ENCODE data around the gene PRMT9. TPM values are rescaled to one million over a fixed set of nuclear protein-coding genes. Genes with fewer than 3 reads are reported as not detected.

The PRMT9 gene
- total and polyA plus RNA-seq, 2 of the 13 experiments (the other 11 are each of a cell fraction or from before 2014, with no cell fraction given), result 4.0 to 9.7 TPM

DNA sequence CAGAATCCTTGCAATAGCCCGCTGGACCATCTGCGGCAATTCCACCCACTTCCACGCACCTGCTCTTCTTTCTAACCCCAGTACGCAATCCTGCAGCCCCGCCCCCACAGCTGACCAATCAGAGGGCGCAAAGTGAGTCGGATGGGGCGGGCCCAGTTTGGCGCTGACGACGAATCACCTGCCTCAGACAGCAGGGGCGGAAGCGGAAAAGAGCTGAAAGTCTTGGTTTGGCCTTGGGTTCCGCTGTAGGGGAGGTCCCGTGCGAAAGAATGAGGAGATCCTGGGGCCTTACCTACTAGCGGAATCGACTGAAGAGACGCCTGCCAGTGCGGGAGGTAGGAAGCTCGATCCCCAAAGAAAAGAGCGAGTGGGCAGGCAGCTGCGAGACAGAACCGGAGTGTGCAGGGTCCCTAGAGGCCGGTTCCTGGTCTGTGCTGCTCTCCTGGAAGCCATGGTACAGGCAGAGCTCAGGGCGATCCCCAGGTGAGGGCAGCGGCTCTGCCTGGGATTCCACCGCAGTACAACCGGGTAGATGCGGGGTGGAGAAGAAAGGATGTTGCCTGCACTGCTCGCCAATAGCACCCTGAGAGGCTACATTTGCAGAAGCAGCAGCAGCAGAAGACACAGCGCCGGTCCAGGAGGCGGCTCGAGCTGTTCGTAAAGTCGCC, 66.7 kb downstream of the PRMT9 start, which contains the start of gene TMEM184C (continued):
- TF ChIP-seq, protein P1, sequence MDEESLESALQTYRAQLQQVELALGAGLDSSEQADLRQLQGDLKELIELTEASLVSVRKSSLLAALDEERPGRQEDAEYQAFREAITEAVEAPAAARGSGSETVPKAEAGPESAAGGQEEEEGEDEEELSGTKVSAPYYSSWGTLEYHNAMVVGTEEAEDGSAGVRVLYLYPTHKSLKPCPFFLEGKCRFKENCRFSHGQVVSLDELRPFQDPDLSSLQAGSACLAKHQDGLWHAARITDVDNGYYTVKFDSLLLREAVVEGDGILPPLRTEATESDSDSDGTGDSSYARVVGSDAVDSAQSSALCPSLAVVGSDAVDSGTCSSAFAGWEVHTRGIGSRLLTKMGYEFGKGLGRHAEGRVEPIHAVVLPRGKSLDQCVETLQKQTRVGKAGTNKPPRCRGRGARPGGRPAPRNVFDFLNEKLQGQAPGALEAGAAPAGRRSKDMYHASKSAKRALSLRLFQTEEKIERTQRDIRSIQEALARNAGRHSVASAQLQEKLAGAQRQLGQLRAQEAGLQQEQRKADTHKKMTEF (CRISPR knock-in tag; IDR thresholded peaks at IDR 0.05), result peak; percentile 80; the same call in 1 of the 2 replicates
- no peak for TF ChIP-seq ZFP36L1 (CRISPR knock-in tag; IDR thresholded peaks at IDR 0.05)
- TF ChIP-seq, protein P2, sequence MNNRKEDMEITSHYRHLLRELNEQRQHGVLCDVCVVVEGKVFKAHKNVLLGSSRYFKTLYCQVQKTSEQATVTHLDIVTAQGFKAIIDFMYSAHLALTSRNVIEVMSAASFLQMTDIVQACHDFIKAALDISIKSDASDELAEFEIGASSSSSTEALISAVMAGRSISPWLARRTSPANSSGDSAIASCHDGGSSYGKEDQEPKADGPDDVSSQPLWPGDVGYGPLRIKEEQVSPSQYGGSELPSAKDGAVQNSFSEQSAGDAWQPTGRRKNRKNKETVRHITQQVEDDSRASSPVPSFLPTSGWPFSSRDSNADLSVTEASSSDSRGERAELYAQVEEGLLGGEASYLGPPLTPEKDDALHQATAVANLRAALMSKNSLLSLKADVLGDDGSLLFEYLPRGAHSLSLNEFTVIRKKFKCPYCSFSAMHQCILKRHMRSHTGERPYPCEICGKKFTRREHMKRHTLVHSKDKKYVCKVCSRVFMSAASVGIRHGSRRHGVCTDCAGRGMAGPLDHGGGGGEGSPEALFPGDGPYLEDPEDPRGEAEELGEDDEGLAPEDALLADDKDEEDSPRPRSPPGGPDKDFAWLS (CRISPR knock-in tag; IDR thresholded peaks at IDR 0.05; ENCODE audit: borderline replicate concordance), result no peak
- no peak for TF ChIP-seq CCAR2 (optimal IDR thresholded peaks at IDR 0.05; ENCODE audit: low read depth, low read length)
- TF ChIP-seq, protein P3, sequence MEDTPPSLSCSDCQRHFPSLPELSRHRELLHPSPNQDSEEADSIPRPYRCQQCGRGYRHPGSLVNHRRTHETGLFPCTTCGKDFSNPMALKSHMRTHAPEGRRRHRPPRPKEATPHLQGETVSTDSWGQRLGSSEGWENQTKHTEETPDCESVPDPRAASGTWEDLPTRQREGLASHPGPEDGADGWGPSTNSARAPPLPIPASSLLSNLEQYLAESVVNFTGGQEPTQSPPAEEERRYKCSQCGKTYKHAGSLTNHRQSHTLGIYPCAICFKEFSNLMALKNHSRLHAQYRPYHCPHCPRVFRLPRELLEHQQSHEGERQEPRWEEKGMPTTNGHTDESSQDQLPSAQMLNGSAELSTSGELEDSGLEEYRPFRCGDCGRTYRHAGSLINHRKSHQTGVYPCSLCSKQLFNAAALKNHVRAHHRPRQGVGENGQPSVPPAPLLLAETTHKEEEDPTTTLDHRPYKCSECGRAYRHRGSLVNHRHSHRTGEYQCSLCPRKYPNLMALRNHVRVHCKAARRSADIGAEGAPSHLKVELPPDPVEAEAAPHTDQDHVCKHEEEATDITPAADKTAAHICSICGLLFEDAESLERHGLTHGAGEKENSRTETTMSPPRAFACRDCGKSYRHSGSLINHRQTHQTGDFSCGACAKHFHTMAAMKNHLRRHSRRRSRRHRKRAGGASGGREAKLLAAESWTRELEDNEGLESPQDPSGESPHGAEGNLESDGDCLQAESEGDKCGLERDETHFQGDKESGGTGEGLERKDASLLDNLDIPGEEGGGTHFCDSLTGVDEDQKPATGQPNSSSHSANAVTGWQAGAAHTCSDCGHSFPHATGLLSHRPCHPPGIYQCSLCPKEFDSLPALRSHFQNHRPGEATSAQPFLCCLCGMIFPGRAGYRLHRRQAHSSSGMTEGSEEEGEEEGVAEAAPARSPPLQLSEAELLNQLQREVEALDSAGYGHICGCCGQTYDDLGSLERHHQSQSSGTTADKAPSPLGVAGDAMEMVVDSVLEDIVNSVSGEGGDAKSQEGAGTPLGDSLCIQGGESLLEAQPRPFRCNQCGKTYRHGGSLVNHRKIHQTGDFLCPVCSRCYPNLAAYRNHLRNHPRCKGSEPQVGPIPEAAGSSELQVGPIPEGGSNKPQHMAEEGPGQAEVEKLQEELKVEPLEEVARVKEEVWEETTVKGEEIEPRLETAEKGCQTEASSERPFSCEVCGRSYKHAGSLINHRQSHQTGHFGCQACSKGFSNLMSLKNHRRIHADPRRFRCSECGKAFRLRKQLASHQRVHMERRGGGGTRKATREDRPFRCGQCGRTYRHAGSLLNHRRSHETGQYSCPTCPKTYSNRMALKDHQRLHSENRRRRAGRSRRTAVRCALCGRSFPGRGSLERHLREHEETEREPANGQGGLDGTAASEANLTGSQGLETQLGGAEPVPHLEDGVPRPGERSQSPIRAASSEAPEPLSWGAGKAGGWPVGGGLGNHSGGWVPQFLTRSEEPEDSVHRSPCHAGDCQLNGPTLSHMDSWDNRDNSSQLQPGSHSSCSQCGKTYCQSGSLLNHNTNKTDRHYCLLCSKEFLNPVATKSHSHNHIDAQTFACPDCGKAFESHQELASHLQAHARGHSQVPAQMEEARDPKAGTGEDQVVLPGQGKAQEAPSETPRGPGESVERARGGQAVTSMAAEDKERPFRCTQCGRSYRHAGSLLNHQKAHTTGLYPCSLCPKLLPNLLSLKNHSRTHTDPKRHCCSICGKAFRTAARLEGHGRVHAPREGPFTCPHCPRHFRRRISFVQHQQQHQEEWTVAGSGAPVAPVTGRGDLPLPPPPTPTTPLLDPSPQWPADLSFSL (CRISPR knock-in tag; IDR thresholded peaks at IDR 0.05), result no peak
- TF ChIP-seq, protein P4, sequence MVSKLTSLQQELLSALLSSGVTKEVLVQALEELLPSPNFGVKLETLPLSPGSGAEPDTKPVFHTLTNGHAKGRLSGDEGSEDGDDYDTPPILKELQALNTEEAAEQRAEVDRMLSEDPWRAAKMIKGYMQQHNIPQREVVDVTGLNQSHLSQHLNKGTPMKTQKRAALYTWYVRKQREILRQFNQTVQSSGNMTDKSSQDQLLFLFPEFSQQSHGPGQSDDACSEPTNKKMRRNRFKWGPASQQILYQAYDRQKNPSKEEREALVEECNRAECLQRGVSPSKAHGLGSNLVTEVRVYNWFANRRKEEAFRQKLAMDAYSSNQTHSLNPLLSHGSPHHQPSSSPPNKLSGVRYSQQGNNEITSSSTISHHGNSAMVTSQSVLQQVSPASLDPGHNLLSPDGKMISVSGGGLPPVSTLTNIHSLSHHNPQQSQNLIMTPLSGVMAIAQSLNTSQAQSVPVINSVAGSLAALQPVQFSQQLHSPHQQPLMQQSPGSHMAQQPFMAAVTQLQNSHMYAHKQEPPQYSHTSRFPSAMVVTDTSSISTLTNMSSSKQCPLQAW (CRISPR knock-in tag; IDR thresholded peaks at IDR 0.05), result peak; percentile 42; the same call in 1 of the 2 replicates
- TF ChIP-seq ZNF10 (CRISPR knock-in tag; IDR thresholded peaks at IDR 0.05; ENCODE audit: borderline replicate concordance, low read depth), result no peak
- TF ChIP-seq ZNF816 (CRISPR knock-in tag; IDR thresholded peaks at IDR 0.05; ENCODE audit: borderline replicate concordance), result no peak
- TF ChIP-seq, protein P5, sequence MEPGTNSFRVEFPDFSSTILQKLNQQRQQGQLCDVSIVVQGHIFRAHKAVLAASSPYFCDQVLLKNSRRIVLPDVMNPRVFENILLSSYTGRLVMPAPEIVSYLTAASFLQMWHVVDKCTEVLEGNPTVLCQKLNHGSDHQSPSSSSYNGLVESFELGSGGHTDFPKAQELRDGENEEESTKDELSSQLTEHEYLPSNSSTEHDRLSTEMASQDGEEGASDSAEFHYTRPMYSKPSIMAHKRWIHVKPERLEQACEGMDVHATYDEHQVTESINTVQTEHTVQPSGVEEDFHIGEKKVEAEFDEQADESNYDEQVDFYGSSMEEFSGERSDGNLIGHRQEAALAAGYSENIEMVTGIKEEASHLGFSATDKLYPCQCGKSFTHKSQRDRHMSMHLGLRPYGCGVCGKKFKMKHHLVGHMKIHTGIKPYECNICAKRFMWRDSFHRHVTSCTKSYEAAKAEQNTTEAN (CRISPR knock-in tag; conservative IDR thresholded peaks at IDR 0.05), result 0 out of 2 replicates have a peak, but pooled peaks have one; percentile 56
- peak; percentile 9; the same call in 1 of the 2 replicates for TF ChIP-seq FOSL2 (CRISPR knock-in tag; IDR thresholded peaks at IDR 0.05)
- TF ChIP-seq RXRA (CRISPR knock-in tag; IDR thresholded peaks at IDR 0.05), result peak; percentile 35; the same call in 1 of the 2 replicates
- TF ChIP-seq FOXK1 (CRISPR knock-in tag; IDR thresholded peaks at IDR 0.05; ENCODE audit: borderline replicate concordance, low read depth), result peak; percentile 32; the same call in 1 of the 2 replicates
- no peak for TF ChIP-seq MBNL3 (CRISPR knock-in tag; conservative IDR thresholded peaks at IDR 0.05)
- no peak for TF ChIP-seq RBAK (CRISPR knock-in tag; IDR thresholded peaks at IDR 0.05)
- TF ChIP-seq MBD4 (IDR thresholded peaks at IDR 0.05; ENCODE audit: borderline replicate concordance, low read length), result no peak
- no peak for TF ChIP-seq SSRP1 (CRISPR knock-in tag; IDR thresholded peaks at IDR 0.05)

Data from HepG2 (cell line).